DOHH2 (cell line): Measurements from ENCODE around the gene HES7.

Experiments
- EZH2phosphoT487 ChIP-seq: fragments of 200-600 bp; sonication (generic); IDR thresholded peaks from 2 replicates; pipeline ENCODE4 v1.6.1; 2017; ENCODE audit warnings: borderline replicate concordance, mild to moderate bottlenecking, antibody characterized with exemption, low read length, moderate library complexity, mixed read lengths
- TF ChIP-seq, protein P1 (sequence below): fragments of 200-600 bp; sonication (generic); IDR thresholded peaks from one replicate; pipeline ENCODE4 v1.5.1; 2014; ENCODE audit warnings: antibody characterized with exemption, mild to moderate bottlenecking, low read depth, low read length; ENCODE audit not compliant: poor library complexity, severe bottlenecking

- TF ChIP-seq, protein P1, sequence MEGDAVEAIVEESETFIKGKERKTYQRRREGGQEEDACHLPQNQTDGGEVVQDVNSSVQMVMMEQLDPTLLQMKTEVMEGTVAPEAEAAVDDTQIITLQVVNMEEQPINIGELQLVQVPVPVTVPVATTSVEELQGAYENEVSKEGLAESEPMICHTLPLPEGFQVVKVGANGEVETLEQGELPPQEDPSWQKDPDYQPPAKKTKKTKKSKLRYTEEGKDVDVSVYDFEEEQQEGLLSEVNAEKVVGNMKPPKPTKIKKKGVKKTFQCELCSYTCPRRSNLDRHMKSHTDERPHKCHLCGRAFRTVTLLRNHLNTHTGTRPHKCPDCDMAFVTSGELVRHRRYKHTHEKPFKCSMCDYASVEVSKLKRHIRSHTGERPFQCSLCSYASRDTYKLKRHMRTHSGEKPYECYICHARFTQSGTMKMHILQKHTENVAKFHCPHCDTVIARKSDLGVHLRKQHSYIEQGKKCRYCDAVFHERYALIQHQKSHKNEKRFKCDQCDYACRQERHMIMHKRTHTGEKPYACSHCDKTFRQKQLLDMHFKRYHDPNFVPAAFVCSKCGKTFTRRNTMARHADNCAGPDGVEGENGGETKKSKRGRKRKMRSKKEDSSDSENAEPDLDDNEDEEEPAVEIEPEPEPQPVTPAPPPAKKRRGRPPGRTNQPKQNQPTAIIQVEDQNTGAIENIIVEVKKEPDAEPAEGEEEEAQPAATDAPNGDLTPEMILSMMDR = no peak
- TF ChIP-seq EZH2phosphoT487 = no peak
These were observed 10.0 kb upstream of the HES7 start for GRCh38 chr17:8133941-8134340.
